ENCODE measurements around the gene RRP1B. TPM values are rescaled to one million over a fixed set of nuclear protein-coding genes. Genes with fewer than 3 reads are reported as not detected.
A peak's percentile ranks its signal among the peaks of the same experiment; 100 is the strongest.

The RRP1B gene
- total and polyA plus RNA-seq, 9 of the 15 experiments (the other 6 are each of a cell fraction or from before 2014, with no cell fraction given) = 6.8 to 66.6 (median 41.9) TPM

DNA sequence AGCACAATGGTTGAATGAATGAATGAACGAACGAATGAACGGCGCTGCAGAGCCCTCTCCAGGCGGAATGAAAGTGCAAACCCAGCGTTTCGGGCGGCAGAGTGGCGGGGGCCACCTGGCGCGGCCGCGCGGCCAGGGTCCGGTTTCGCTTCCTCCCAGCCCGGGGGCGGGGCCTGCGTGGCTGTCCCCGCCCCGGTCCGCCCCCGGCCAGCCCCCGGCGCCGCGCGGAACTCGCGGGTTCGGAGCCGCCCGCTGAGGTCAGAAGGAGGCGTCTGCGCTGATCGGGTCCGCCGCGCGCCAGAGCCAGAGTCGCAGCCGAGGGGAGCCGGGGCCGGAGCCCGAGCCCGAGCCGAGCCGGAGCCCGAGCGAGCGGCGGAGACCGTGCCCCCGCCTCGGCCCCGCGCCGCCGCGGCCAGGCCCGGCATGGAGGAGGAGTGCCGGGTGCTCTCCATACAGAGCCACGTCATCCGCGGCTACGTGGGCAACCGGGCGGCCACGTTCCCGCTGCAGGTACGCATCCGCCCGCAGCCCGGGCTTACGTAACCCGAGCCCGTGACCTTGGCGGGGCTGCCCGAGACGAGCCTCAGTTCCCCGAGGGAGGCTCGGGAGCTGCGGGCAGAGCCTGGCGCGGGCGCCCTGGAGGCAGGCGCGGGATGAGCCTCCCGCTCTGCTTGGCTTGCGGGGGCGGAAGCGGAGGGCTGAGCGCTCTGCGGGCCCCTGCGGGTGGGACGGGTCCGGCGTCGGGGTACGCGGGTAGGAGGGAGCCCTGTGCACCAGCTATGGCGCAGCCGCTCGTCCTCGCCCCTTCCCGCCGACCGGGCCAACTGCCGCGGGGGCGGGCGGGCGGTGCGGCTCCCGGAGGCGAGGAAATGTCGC lies 59.8 kb downstream of the RRP1B start, which contains the start of gene PDXK (continued):
- TF ChIP-seq NR3C1 (CRISPR knock-in tag; IDR thresholded peaks at IDR 0.05) = peak; percentile 70; the same call in 1 of the 2 replicates
- peak; percentile 71 to 90 for TF ChIP-seq MAZ (CRISPR knock-in tag; conservative IDR thresholded peaks at IDR 0.05 in 1 of 2, IDR thresholded peaks at IDR 0.05 in 1 of 2)
- TF ChIP-seq TGIF2 (CRISPR knock-in tag; IDR thresholded peaks at IDR 0.05) = peak; percentile 46; the same call in 1 of the 2 replicates
- TF ChIP-seq U2AF1 (optimal IDR thresholded peaks at IDR 0.05; ENCODE audit: low read depth, low read length) = peak; percentile 80
- no peak for TF ChIP-seq ASH1L (IDR thresholded peaks at IDR 0.05; ENCODE audit: borderline replicate concordance, low read depth, partially characterized antibody)
- TF ChIP-seq BRCA1 (IDR thresholded peaks at IDR 0.05) = no peak
- TF ChIP-seq BRCA1 (CRISPR knock-in tag; IDR thresholded peaks at IDR 0.05) = 0 out of 2 replicates have a peak, but pooled peaks have one; percentile 21
- TF ChIP-seq IRF2 (CRISPR knock-in tag; IDR thresholded peaks at IDR 0.05) = peak; percentile 80; the same call in 1 of the 2 replicates
- TF ChIP-seq HMGN3 (IDR thresholded peaks at IDR 0.05; ENCODE audit: borderline replicate concordance, extremely low read depth, insufficient read length, low read depth, low read length) = peak; percentile 72
- no peak for TF ChIP-seq RBM22 (IDR thresholded peaks at IDR 0.05; ENCODE audit: low read depth, low read length, poor library complexity, severe bottlenecking)
- no peak for TF ChIP-seq MAFF (IDR thresholded peaks at IDR 0.05; ENCODE audit: low read length)
- peak; percentile 30; the same call in 1 of the 2 replicates for TF ChIP-seq CBX1 (IDR thresholded peaks at IDR 0.05; ENCODE audit: low read depth)
- peak; percentile 68; the same call in 1 of the 2 replicates for TF ChIP-seq POLR2H (tag; IDR thresholded peaks at IDR 0.05; ENCODE audit: low read depth)
- TF ChIP-seq RAD21 (CRISPR knock-in tag; conservative IDR thresholded peaks at IDR 0.05 in 1 of 2, IDR thresholded peaks at IDR 0.05 in 1 of 2) = no peak
- TF ChIP-seq, protein P1, sequence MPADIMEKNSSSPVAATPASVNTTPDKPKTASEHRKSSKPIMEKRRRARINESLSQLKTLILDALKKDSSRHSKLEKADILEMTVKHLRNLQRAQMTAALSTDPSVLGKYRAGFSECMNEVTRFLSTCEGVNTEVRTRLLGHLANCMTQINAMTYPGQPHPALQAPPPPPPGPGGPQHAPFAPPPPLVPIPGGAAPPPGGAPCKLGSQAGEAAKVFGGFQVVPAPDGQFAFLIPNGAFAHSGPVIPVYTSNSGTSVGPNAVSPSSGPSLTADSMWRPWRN (IDR thresholded peaks at IDR 0.05; ENCODE audit: low read depth) = no peak
- TF ChIP-seq MTA1 (IDR thresholded peaks at IDR 0.05; ENCODE audit: borderline replicate concordance) = no peak
- TF ChIP-seq, protein P2, sequence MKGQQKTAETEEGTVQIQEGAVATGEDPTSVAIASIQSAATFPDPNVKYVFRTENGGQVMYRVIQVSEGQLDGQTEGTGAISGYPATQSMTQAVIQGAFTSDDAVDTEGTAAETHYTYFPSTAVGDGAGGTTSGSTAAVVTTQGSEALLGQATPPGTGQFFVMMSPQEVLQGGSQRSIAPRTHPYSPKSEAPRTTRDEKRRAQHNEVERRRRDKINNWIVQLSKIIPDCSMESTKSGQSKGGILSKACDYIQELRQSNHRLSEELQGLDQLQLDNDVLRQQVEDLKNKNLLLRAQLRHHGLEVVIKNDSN (CRISPR knock-in tag; IDR thresholded peaks at IDR 0.05) = no peak
- peak; percentile 47; the same call in 1 of the 2 replicates for TF ChIP-seq ATF1 (CRISPR knock-in tag; IDR thresholded peaks at IDR 0.05)
- peak; percentile 89 for TF ChIP-seq ATF1 (tag; IDR thresholded peaks at IDR 0.05)
- TF ChIP-seq, protein P3, sequence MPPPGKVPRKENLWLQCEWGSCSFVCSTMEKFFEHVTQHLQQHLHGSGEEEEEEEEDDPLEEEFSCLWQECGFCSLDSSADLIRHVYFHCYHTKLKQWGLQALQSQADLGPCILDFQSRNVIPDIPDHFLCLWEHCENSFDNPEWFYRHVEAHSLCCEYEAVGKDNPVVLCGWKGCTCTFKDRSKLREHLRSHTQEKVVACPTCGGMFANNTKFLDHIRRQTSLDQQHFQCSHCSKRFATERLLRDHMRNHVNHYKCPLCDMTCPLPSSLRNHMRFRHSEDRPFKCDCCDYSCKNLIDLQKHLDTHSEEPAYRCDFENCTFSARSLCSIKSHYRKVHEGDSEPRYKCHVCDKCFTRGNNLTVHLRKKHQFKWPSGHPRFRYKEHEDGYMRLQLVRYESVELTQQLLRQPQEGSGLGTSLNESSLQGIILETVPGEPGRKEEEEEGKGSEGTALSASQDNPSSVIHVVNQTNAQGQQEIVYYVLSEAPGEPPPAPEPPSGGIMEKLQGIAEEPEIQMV (tag; conservative IDR thresholded peaks at IDR 0.05; ENCODE audit: low read depth) = no peak
- no peak for TF ChIP-seq MIER1 (IDR thresholded peaks at IDR 0.05; ENCODE audit: low read depth)
- TF ChIP-seq BDP1 (IDR thresholded peaks at IDR 0.05; ENCODE audit: insufficient read depth, insufficient read length) = no peak
- TF ChIP-seq CAMTA2 (CRISPR knock-in tag; conservative IDR thresholded peaks at IDR 0.05) = no peak
- peak; percentile 79; the same call in 1 of the 2 replicates for TF ChIP-seq ZBTB7A (IDR thresholded peaks at IDR 0.05; ENCODE audit: borderline replicate concordance, control insufficient read depth, low read depth, low read length)
- no peak for TF ChIP-seq MXD1 (CRISPR knock-in tag; IDR thresholded peaks at IDR 0.05; ENCODE audit: borderline replicate concordance, poor library complexity, severe bottlenecking)

Data from K562 (cell line).